H1 (cell line): Measurements from ENCODE around the gene CCBE1. TPM values are rescaled to one million over a fixed set of nuclear protein-coding genes. Genes with fewer than 3 reads are reported as not detected.

Experiments used
- ASH2L ChIP-seq: fragments of 200-600, 300-600 bp; sonication (generic); IDR thresholded peaks from one replicate; pipeline ENCODE4 v1.7.1; 2017; ENCODE audit warnings: low read length
- EP300 ChIP-seq, 2 experiments: IDR thresholded peaks; 1 replicate in 1 of 2; 2 replicates in 1 of 2; pipeline ENCODE4 v1.6.1; 2011 to 2012; ENCODE audit warnings: low read depth in 2 of 2, low read length in 2 of 2, mild to moderate bottlenecking in 2 of 2, borderline replicate concordance in 1 of 2, inconsistent platforms in 1 of 2, moderate library complexity in 1 of 2
- FOSL1 ChIP-seq: IDR thresholded peaks from 2 replicates; pipeline ENCODE4 v1.6.1; 2011; ENCODE audit warnings: mild to moderate bottlenecking, low read depth, low read length, moderate library complexity; ENCODE audit not compliant: insufficient read depth
- HDAC2 ChIP-seq, 2 experiments: fragments of 300-600 bp in 1 of 2; sonication (generic) in 1 of 2; IDR thresholded peaks; 2 replicates each; pipeline ENCODE4 v1.6.1; 2011 to 2012; ENCODE audit warnings: low read depth in 2 of 2, low read length in 2 of 2, mild to moderate bottlenecking in 2 of 2, moderate library complexity in 2 of 2, borderline replicate concordance in 1 of 2, inconsistent platforms in 1 of 2
- POLR2AphosphoS5 ChIP-seq: IDR thresholded peaks from 2 replicates; pipeline ENCODE4 v1.6.1; 2011; ENCODE audit warnings: low read depth, low read length
- POU5F1 ChIP-seq: IDR thresholded peaks from 2 replicates; pipeline ENCODE4 v1.6.1; 2011; ENCODE audit warnings: low read depth, mild to moderate bottlenecking, low read length, moderate library complexity
- TAF1 ChIP-seq: IDR thresholded peaks from 2 replicates; pipeline ENCODE4 v1.6.1; 2011; ENCODE audit warnings: mild to moderate bottlenecking, low read depth, low read length
- polyA plus RNA-seq, 7 experiments: library from polyadenylated mRNA; depleted of rRNA in 3 of 7; stranded (reverse) in 5 of 7; unstranded in 2 of 7; fragments of >200 nt in 5 of 7; fragments of 200-250 nt in 2 of 7; gene quantifications; 1 replicate in 5 of 7; 2 replicates in 1 of 7; 4 replicates in 1 of 7; pipeline versions ENCODE4 v1.2.1 to v1.2.3, GENCODE V29; 2011 to 2013; ENCODE audit warnings: missing spikeins in 2 of 7, mixed read lengths in 2 of 7
- total RNA-seq: library from RNA; stranded (reverse); fragmentation: NEBNext Ultra II Directional; extraction: Animal tissue kit (Norgen Biotek cat#: 25700); gene quantifications from 2 replicates; pipeline ENCODE4 v1.2.1, GENCODE V29; 2021
- TF ChIP-seq, protein P1 (sequence below): IDR thresholded peaks from 2 replicates; pipeline ENCODE4 v1.6.1; 2011; ENCODE audit warnings: low read depth, mild to moderate bottlenecking, low read length; ENCODE audit not compliant: insufficient read depth
- TF ChIP-seq, protein P2 (sequence below): IDR thresholded peaks from 2 replicates; pipeline ENCODE4 v1.6.1; 2012; ENCODE audit warnings: inconsistent platforms

CCBE1 gene
- total and polyA plus RNA-seq, 2 of the 8 experiments (the other 6 are each of a cell fraction or from before 2014, with no cell fraction given), result 2.1 to 2.6 TPM

DNA sequence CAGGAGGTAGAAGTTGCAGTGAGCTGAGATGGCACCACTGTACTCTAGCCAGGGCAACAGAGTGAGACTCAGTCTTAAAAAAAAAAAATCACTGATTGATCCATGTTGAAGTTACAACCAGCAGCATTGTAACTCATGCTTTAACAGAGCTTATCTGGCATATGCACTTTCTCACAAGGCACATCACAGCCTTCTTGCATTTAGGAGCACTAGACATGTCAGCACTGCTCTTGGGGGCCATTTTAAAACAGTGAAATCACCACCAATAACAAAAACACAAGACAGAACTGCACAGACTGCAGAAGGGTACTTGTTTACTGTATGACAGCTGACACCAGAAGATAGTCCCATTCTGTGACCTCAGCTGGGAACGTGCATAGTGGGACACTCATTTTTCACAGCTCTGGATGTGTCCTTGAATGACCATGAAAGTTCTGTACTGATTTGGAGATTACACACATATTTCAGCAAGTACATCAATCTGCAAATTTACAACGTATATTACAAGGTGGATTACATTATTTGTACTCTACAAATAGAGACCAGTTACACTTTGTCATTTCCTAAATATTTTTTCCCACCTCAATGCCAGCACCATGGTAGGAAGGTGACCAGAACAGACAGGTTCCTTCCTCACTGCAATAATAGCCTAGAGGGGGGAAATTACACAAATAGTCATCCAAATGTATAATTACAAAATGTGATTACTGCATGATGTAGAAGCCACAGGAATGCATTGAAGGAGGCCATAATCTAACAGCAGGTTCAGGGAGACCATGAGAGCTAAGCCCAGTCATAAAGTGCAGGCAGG, 35.1 kb downstream of the CCBE1 start (continued):
- TF ChIP-seq, protein P1, sequence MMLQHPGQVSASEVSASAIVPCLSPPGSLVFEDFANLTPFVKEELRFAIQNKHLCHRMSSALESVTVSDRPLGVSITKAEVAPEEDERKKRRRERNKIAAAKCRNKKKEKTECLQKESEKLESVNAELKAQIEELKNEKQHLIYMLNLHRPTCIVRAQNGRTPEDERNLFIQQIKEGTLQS, result no peak
- TF ChIP-seq EP300 (IDR thresholded peaks at IDR 0.05; ENCODE audit: borderline replicate concordance in 1 of 2, low read depth in 2 of 2, low read length in 2 of 2) (no peak), TAF1 (no peak), POU5F1 (no peak), FOSL1 (no peak), POLR2AphosphoS5 (no peak), HDAC2 (IDR thresholded peaks at IDR 0.05; ENCODE audit: borderline replicate concordance in 1 of 2, low read depth in 2 of 2, low read length in 2 of 2) (no peak), ASH2L (no peak)
- TF ChIP-seq, protein P2, sequence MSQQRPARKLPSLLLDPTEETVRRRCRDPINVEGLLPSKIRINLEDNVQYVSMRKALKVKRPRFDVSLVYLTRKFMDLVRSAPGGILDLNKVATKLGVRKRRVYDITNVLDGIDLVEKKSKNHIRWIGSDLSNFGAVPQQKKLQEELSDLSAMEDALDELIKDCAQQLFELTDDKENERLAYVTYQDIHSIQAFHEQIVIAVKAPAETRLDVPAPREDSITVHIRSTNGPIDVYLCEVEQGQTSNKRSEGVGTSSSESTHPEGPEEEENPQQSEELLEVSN, result no peak
